Measurements from ENCODE around the gene COPS2. TPM values are rescaled to one million over a fixed set of nuclear protein-coding genes. Genes with fewer than 3 reads are reported as not detected.

COPS2 gene
- total and polyA plus RNA-seq, 2 donors (not counting 1 experiment from before 2014, with no cell fraction given): 13.8 to 47.8 TPM

GRCh38 chr15:49169880-49170597, 14.6 kb upstream of the COPS2 start, which contains the start of gene GALK2:
Gene GALK2 (plus strand): TSS chr15:49170247. CDS start chr15:49170323, 76 bp downstream.
- peak within 1 kb of the TSS; percentile 83 for H2AFZ ChIP-seq (ENCODE audit: insufficient read depth, low read depth, low read length, poor library complexity, severe bottlenecking)
- H3K9me3 Mint-ChIP-seq (ENCODE audit: insufficient read depth): no peaks in the 10 kb centered on the region
- no peaks in the 10 kb centered on the region for H3K27me3 ChIP-seq (replicated peaks in 1 of 4; ENCODE audit: control extremely low read depth in 1 of 4, control insufficient read depth in 3 of 4, insufficient read depth in 4 of 4, low read length in 3 of 4)
- H3K4me1 ChIP-seq (ENCODE audit: control insufficient read depth in 2 of 2, insufficient read depth in 2 of 2, low read length in 2 of 2): peaks cover 9 to 10% of the 10 kb centered on the region in 2 donors
- peaks cover 29% of the 10 kb centered on the region for H3K4me1 Mint-ChIP-seq
- H3K36me3 ChIP-seq (replicated peaks in 1 of 2; ENCODE audit: control extremely low read depth in 1 of 2, control insufficient read depth in 1 of 2, extremely low read depth in 1 of 2, insufficient read depth in 2 of 2, low read length in 1 of 2): no peaks in the 10 kb centered on the region
- peak; percentile 88 for ATAC-seq (ENCODE audit: low read depth)
- H4K20me1 ChIP-seq (ENCODE audit: control insufficient read depth, insufficient read depth, low read length, poor library complexity, severe bottlenecking): no peaks in the 10 kb centered on the region
- H3K27ac Mint-ChIP-seq: peak within 1 kb of the TSS; percentile 95
- H3K4me3 Mint-ChIP-seq: peak within 1 kb of the TSS; percentile 98
- intact Hi-C loops (cut with micrococcal nuclease): loop anchor here (1.0 kb wide), 1 partner anchor 15 kb away; the partner anchor contains the start of gene COPS2
- H3K4me2 ChIP-seq (replicated peaks; ENCODE audit: low read depth, low read length, poor library complexity, severe bottlenecking): peak within 1 kb of the TSS; percentile 66
- no peak for TF ChIP-seq EZH2 (IDR thresholded peaks at IDR 0.05; ENCODE audit: borderline replicate concordance, insufficient read depth, low read depth, low read length, poor library complexity, severe bottlenecking)
- TF ChIP-seq CTCF (IDR thresholded peaks at IDR 0.05): no peak
- ChIA-PET POLR2A (interaction anchor here (0.6 to 1.0 kb wide), 2 partner anchors 14 to 16 kb away, joined by 3 to 10 read pairs; partner anchors contain the start of gene COPS2), CTCF (no interaction called here)
- peaks cover 31% of the 10 kb centered on the region for H3K79me2 ChIP-seq (ENCODE audit: control insufficient read depth, insufficient read depth, low read length)
- peak within 1 kb of the TSS; percentile 69 to 93 (median 74) for H3K4me3 ChIP-seq (ENCODE audit: control extremely low read depth in 1 of 5, extremely low read depth in 1 of 5, insufficient read depth in 1 of 5, low read depth in 2 of 5, low read length in 4 of 5)
- DNase-seq: peak; percentile 69
- no peaks in the 10 kb centered on the region for H3K27me3 Mint-ChIP-seq
- peak within 1 kb of the TSS; percentile 66 for H3K9ac ChIP-seq (ENCODE audit: low read length)
- peak within 1 kb of the TSS; percentile 65 to 66 for H3K27ac ChIP-seq (ENCODE audit: low read length in 2 of 2)
- 13% methylated on average over 22 of the region's 30 CpGs for WGBS (ENCODE audit: insufficient coverage)
- H3K9me3 ChIP-seq (ENCODE audit: control extremely low read depth in 1 of 3, control insufficient read depth in 2 of 3, insufficient read depth in 1 of 3, low read length in 2 of 3): no peaks in the 10 kb centered on the region

GRCh38 chr15:49168016-49168415, 12.6 kb upstream of the COPS2 start:
- Histone ChIP-seq H3K36me3 (replicated peaks in 1 of 2; ENCODE audit: control extremely low read depth in 1 of 2, control insufficient read depth in 1 of 2, extremely low read depth in 1 of 2, insufficient read depth in 2 of 2, low read length in 1 of 2) (no peaks in the 10 kb centered on the region), H3K27ac (ENCODE audit: low read length in 2 of 2) (no peak overlapping the region), H2AFZ (ENCODE audit: insufficient read depth, low read depth, low read length, poor library complexity, severe bottlenecking) (no peak overlapping the region), H3K9ac (ENCODE audit: low read length) (no peak overlapping the region), H3K27me3 (replicated peaks in 1 of 4; ENCODE audit: control extremely low read depth in 1 of 4, control insufficient read depth in 3 of 4, insufficient read depth in 4 of 4, low read length in 3 of 4) (no peaks in the 10 kb centered on the region), H3K4me2 (replicated peaks; ENCODE audit: low read depth, low read length, poor library complexity, severe bottlenecking) (no peak overlapping the region), H3K4me1 (ENCODE audit: control insufficient read depth in 2 of 2, insufficient read depth in 2 of 2, low read length in 2 of 2) (peaks cover 9 to 10% of the 10 kb centered on the region in 2 donors), H3K79me2 (ENCODE audit: control insufficient read depth, insufficient read depth, low read length) (peaks cover 20% of the 10 kb centered on the region), H3K9me3 (ENCODE audit: control extremely low read depth in 1 of 3, control insufficient read depth in 2 of 3, insufficient read depth in 1 of 3, low read length in 2 of 3) (no peaks in the 10 kb centered on the region), H3K4me3 (ENCODE audit: control extremely low read depth in 1 of 5, extremely low read depth in 1 of 5, insufficient read depth in 1 of 5, low read depth in 2 of 5, low read length in 4 of 5) (no peak overlapping the region), H4K20me1 (ENCODE audit: control insufficient read depth, insufficient read depth, low read length, poor library complexity, severe bottlenecking) (no peaks in the 10 kb centered on the region)
- intact Hi-C loops (cut with micrococcal nuclease): no loop called here
- Mint-ChIP-seq H3K4me1 (peaks cover 24% of the 10 kb centered on the region), H3K9me3 (ENCODE audit: insufficient read depth) (no peaks in the 10 kb centered on the region), H3K27ac (no peak overlapping the region), H3K27me3 (no peaks in the 10 kb centered on the region), H3K4me3 (no peak overlapping the region)
- no peak for ATAC-seq (ENCODE audit: low read depth)
- no peak for TF ChIP-seq CTCF (IDR thresholded peaks at IDR 0.05)
- no peak for TF ChIP-seq EZH2 (IDR thresholded peaks at IDR 0.05; ENCODE audit: borderline replicate concordance, insufficient read depth, low read depth, low read length, poor library complexity, severe bottlenecking)
- 80% methylated on average over 1 of the region's 3 CpGs for WGBS (ENCODE audit: insufficient coverage)
- CTCF ChIA-PET: no interaction called here
- POLR2A ChIA-PET: no interaction called here
- no peak for DNase-seq

All from B cell (primary cell).